K562 (cell line): Measurements from ENCODE around the gene TNC. TPM values are rescaled to one million over a fixed set of nuclear protein-coding genes. Genes with fewer than 3 reads are reported as not detected.

ENCODE experiments used
- ATAC-seq: fragments of 200-7000 bp; cut with Tn5 transposase; 3 replicates; pipeline ENCODE4 v1.9.1; 2020; ENCODE audit warnings: moderate library complexity
- BruUV-seq: library from RNA; stranded (reverse); fragments of 400-500 nt; replicated peaks from 2 replicates; lab custom pipeline; 2021; lab: Mats Ljungman, UMichigan
- CTCF ChIA-PET: fragments of 300-600 bp; formaldehyde crosslinking; extraction: SDS; loops from one replicate; lab custom pipeline; 2021; ENCODE audit warnings: low intra/inter-chr PET ratio; lab: Yijun Ruan, JAX
- POLR2A ChIA-PET: fragments of 300-600, 350-650 bp; sonication (Branson Sonifier 250); formaldehyde crosslinking; extraction: SDS; loops from one replicate; lab custom pipeline; 2021; ENCODE audit warnings: antibody characterized with exemption, inconsistent platforms; lab: Yijun Ruan, JAX
- DNase-seq, 4 experiments: peaks; one replicate each; pipeline versions ENCODE4 v3.0.0 to v3.0.0-alpha.2; 2011 to 2018; ENCODE audit warnings: low spot score in 3 of 4, mixed read lengths in 3 of 4; ENCODE audit errors: extremely low read depth in 1 of 4
- FAIRE-seq: peaks from 2 replicates; lab custom pipeline; 2011; peaks lifted over from hg19 to GRCh38; lab: Jason Lieb, UNC
- H2AFZ ChIP-seq: 2 replicates; pipeline ENCODE4 v1.6.0; 2011; ENCODE audit warnings: low read depth, low read length, control low read depth, inconsistent platforms
- H3K27ac ChIP-seq: fragments of 200-600 bp; 3 replicates; pipeline ENCODE4 v1.8.0; 2011; ENCODE audit warnings: low read depth, mild to moderate bottlenecking, control low read depth, inconsistent platforms, low read length, moderate library complexity, mixed read lengths; ENCODE audit errors: extremely low read depth
- H3K27me3 ChIP-seq, 2 experiments: fragments of 300-600 bp in 1 of 2; 2 replicates in 1 of 2; 3 replicates in 1 of 2; pipeline versions ENCODE4 v1.6.0 to v1.8.0; 2011; ENCODE audit warnings: inconsistent platforms in 2 of 2, low read length in 2 of 2, mild to moderate bottlenecking in 1 of 2, mixed read lengths in 1 of 2, moderate library complexity in 1 of 2; ENCODE audit not compliant: control insufficient read depth in 2 of 2, insufficient read depth in 2 of 2
- H3K36me3 ChIP-seq: fragments of 300-600 bp; 3 replicates; pipeline ENCODE4 v1.8.0; 2011; ENCODE audit warnings: mild to moderate bottlenecking, low read length, inconsistent platforms; ENCODE audit not compliant: control insufficient read depth, insufficient read depth
- H3K4me1 ChIP-seq, 2 experiments: fragments of 200-600 bp in 1 of 2; replicated peaks in 1 of 2; 2 replicates in 1 of 2; 3 replicates in 1 of 2; pipeline versions ENCODE4 v1.5.1 to v1.8.0; 2011; ENCODE audit warnings: inconsistent platforms in 2 of 2, low read length in 2 of 2, mild to moderate bottlenecking in 1 of 2, mixed read lengths in 1 of 2, moderate library complexity in 1 of 2; ENCODE audit not compliant: control insufficient read depth in 2 of 2, insufficient read depth in 2 of 2
- H3K4me2 ChIP-seq: 2 replicates; pipeline ENCODE4 v1.6.1; 2011; ENCODE audit warnings: low read length, control low read depth, inconsistent platforms, mixed read lengths; ENCODE audit not compliant: insufficient read depth
- H3K4me3 ChIP-seq: fragments of 200-600 bp; sonication (generic), shearing (Covaris generic); 2 replicates; pipeline ENCODE4 v1.5.1; 2016; ENCODE audit warnings: control low read depth, inconsistent platforms
- H3K79me2 ChIP-seq: fragments of 200-600 bp; 3 replicates; pipeline ENCODE4 v1.8.0; 2011; ENCODE audit warnings: low read length, inconsistent platforms; ENCODE audit not compliant: control insufficient read depth, insufficient read depth
- H3K9ac ChIP-seq, 2 experiments: 2 replicates each; pipeline versions ENCODE4 v1.6.0 to v1.6.1; 2011; ENCODE audit warnings: low read depth in 2 of 2, low read length in 2 of 2, control low read depth in 1 of 2, inconsistent platforms in 1 of 2, mild to moderate bottlenecking in 1 of 2, mixed read lengths in 1 of 2; ENCODE audit not compliant: insufficient read depth in 1 of 2
- H3K9me1 ChIP-seq: one replicate; pipeline ENCODE4 v1.6.0; 2011; ENCODE audit warnings: inconsistent platforms, mild to moderate bottlenecking, low read length, moderate library complexity; ENCODE audit not compliant: control insufficient read depth, insufficient read depth
- H3K9me3 ChIP-seq: replicated peaks from 2 replicates; pipeline ENCODE4 v1.5.1; 2011; ENCODE audit warnings: low read depth, low read length, inconsistent platforms; ENCODE audit not compliant: control insufficient read depth, insufficient read depth
- H4K20me1 ChIP-seq: replicated peaks from 2 replicates; pipeline ENCODE4 v1.6.1; 2011; ENCODE audit warnings: low read length, inconsistent platforms, mixed read lengths; ENCODE audit not compliant: control insufficient read depth, insufficient read depth
- NEUROD1 ChIP-seq: fragments of 150-350 bp; IDR thresholded peaks from 2 replicates; pipeline ENCODE4 v1.6.1; 2014; ENCODE audit warnings: borderline replicate concordance, low read length, low read depth; ENCODE audit not compliant: partially characterized antibody
- NFATC3 ChIP-seq: fragments of 450-650 bp; IDR thresholded peaks from 2 replicates; pipeline ENCODE4 v1.6.1; 2017; ENCODE audit warnings: mild to moderate bottlenecking
- SETDB1 ChIP-seq: IDR thresholded peaks from one replicate; pipeline ENCODE4 v1.6.1; 2012; ENCODE audit warnings: low read length, control low read depth, inconsistent platforms
- TCF3 ChIP-seq: sonication (generic); formaldehyde crosslinking; IDR thresholded peaks from 2 replicates; pipeline ENCODE4 v1.4.0; 2020; ENCODE audit warnings: mild to moderate bottlenecking, missing genetic modification reagents
- TEAD2 ChIP-seq: fragments of 450-650 bp; IDR thresholded peaks from 2 replicates; pipeline ENCODE4 v1.6.1; 2016; ENCODE audit warnings: missing genetic modification characterization, control low read depth, missing compliant biosample characterization
- WGBS: fragments of 100-300 bp; shearing (Covaris generic); methylation state at CpG from one replicate; pipeline ENCODE4 v1.1.6; 2016; ENCODE audit warnings: low coverage, mixed read lengths; ENCODE audit not compliant: insufficient coverage; ENCODE audit errors: missing lambda C conversion rate; 5-methylcytosine and 5-hydroxymethylcytosine counted together
- in situ Hi-C: fragments of 300-500 bp; cut with MboI; formaldehyde crosslinking; loops from 4 replicates; pipeline ENCODE4 v1.15.0; 2018; ENCODE audit warnings: inconsistent platforms, mixed read lengths
- intact Hi-C: fragments of 100-400 bp; cut with micrococcal nuclease; formaldehyde crosslinking; loops from 2 replicates; pipeline ENCODE4 v1.14.2; 2022
- polyA plus RNA-seq, 8 experiments: library from polyadenylated mRNA; depleted of rRNA in 4 of 8; stranded (reverse) in 5 of 8; unstranded in 3 of 8; fragments of >200 nt; fragmentation: Nextera tagmentation in 2 of 8; fragmentation: Illumina TruSeq in 1 of 8; extraction: Ambion mirVana in 2 of 8; extraction: Trizol in 1 of 8; gene quantifications; 2 replicates each; pipeline versions ENCODE4 v1.2.1 to v1.2.3, GENCODE V29; 2011 to 2014; ENCODE audit warnings: inconsistent platforms in 1 of 8, missing spikeins in 1 of 8
- total RNA-seq, 7 experiments: library from RNA; depleted of rRNA in 6 of 7; stranded (reverse); fragments of >200 nt in 6 of 7; fragmentation: Illumina TruSeq in 2 of 7; extraction: Trizol in 2 of 7; gene quantifications; 2 replicates each; pipeline versions ENCODE4 v1.2.1 to v1.2.3, GENCODE V29; 2011 to 2021; ENCODE audit warnings: low replicate concordance in 1 of 7
- TF ChIP-seq, protein P1 (sequence below): sonication (generic); formaldehyde crosslinking; IDR thresholded peaks from 2 replicates; pipeline ENCODE4 v1.8.0; 2022; ENCODE audit warnings: missing genetic modification reagents, mild to moderate bottlenecking, borderline replicate concordance
- TF ChIP-seq, protein P2 (sequence below): fragments of 450-650 bp; IDR thresholded peaks from 2 replicates; pipeline ENCODE4 v1.6.1; 2016; ENCODE audit warnings: borderline replicate concordance

The TNC gene
- total and polyA plus RNA-seq, 9 of the 15 experiments (the other 6 are each of a cell fraction or from before 2014, with no cell fraction given), result under 0.01 to 0.29 TPM; not detected in 7

- no peak overlapping the region for H3K27ac ChIP-seq
- H3K9me1 ChIP-seq, result no peaks in the 10 kb centered on the region
- H2AFZ ChIP-seq, result no peak overlapping the region
- DNase-seq, result no peak
- H3K27me3 ChIP-seq, result peaks cover 0 to 4% of the 10 kb centered on the region in 2 experiments; a peak in 2 of 5 replicates
- WGBS, result 0% methylated on average over 3 of the region's 3 CpGs
- intact Hi-C loops, result no loop called here
- ChIA-PET POLR2A (no interaction called here), CTCF (no interaction called here)
- H3K36me3 ChIP-seq, result no peaks in the 10 kb centered on the region
- no peak for ATAC-seq
- in situ Hi-C loops, result no loop called here
- no peaks in the 10 kb centered on the region for H3K79me2 ChIP-seq
- H3K4me3 ChIP-seq, result no peak overlapping the region
- no peak for FAIRE-seq
- no peaks in the 10 kb centered on the region for H3K4me1 ChIP-seq
- H4K20me1 ChIP-seq, result no peaks in the 10 kb centered on the region; the same call in 1 of the 2 replicates
- TF ChIP-seq TCF3 (CRISPR knock-in tag), result no peak
- TF ChIP-seq SETDB1, result no peak
- TF ChIP-seq NEUROD1, result no peak
- TF ChIP-seq, protein P1, sequence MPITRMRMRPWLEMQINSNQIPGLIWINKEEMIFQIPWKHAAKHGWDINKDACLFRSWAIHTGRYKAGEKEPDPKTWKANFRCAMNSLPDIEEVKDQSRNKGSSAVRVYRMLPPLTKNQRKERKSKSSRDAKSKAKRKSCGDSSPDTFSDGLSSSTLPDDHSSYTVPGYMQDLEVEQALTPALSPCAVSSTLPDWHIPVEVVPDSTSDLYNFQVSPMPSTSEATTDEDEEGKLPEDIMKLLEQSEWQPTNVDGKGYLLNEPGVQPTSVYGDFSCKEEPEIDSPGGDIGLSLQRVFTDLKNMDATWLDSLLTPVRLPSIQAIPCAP (CRISPR knock-in tag), result no peak
- no peak for TF ChIP-seq TEAD2 (tag)
- TF ChIP-seq, protein P2, sequence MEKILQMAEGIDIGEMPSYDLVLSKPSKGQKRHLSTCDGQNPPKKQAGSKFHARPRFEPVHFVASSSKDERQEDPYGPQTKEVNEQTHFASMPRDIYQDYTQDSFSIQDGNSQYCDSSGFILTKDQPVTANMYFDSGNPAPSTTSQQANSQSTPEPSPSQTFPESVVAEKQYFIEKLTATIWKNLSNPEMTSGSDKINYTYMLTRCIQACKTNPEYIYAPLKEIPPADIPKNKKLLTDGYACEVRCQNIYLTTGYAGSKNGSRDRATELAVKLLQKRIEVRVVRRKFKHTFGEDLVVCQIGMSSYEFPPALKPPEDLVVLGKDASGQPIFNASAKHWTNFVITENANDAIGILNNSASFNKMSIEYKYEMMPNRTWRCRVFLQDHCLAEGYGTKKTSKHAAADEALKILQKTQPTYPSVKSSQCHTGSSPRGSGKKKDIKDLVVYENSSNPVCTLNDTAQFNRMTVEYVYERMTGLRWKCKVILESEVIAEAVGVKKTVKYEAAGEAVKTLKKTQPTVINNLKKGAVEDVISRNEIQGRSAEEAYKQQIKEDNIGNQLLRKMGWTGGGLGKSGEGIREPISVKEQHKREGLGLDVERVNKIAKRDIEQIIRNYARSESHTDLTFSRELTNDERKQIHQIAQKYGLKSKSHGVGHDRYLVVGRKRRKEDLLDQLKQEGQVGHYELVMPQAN, result no peak
- TF ChIP-seq NFATC3, result no peak
- no peak overlapping the region for H3K9ac ChIP-seq
- H3K4me2 ChIP-seq, result no peak overlapping the region
- H3K9me3 ChIP-seq, result no peaks in the 10 kb centered on the region
- BruUV-seq, result no TSS peak
Observed at GRCh38 chr9:115079156-115079555, 38.8 kb downstream of the TNC start.
